KMS-11 (cell line): Measurements from ENCODE around the gene FKRP.

Experiments
- H2AFZ ChIP-seq: fragments of 200-600 bp; sonication (generic); 2 replicates; pipeline ENCODE4 v1.6.1; 2016; ENCODE audit warnings: antibody characterized with exemption, mixed run types, low read depth
- H3K27ac ChIP-seq: fragments of 200-600 bp; sonication (generic); 2 replicates; pipeline ENCODE4 v1.6.1; 2016; ENCODE audit warnings: mild to moderate bottlenecking, mixed run types
- H3K27me3 ChIP-seq: fragments of 200-600 bp; sonication (generic); 2 replicates; pipeline ENCODE4 v1.6.1; 2017; ENCODE audit warnings: mild to moderate bottlenecking, low read depth, mixed run types, moderate library complexity; ENCODE audit not compliant: insufficient read depth
- H3K36me3 ChIP-seq: fragments of 200-600 bp; sonication (generic); 2 replicates; pipeline ENCODE4 v1.6.1; 2017; ENCODE audit warnings: mild to moderate bottlenecking, mixed run types; ENCODE audit not compliant: insufficient read depth
- H3K4me1 ChIP-seq: fragments of 200-600 bp; sonication (generic); 2 replicates; pipeline ENCODE4 v1.6.1; 2016; ENCODE audit warnings: mild to moderate bottlenecking, low read depth, mixed run types; ENCODE audit not compliant: poor library complexity, severe bottlenecking
- H3K4me2 ChIP-seq: fragments of 200-600 bp; sonication (generic); 2 replicates; pipeline ENCODE4 v1.7.0; 2016; ENCODE audit warnings: mild to moderate bottlenecking, mixed run types
- H3K4me3 ChIP-seq: fragments of 200-600 bp; sonication (generic); IDR thresholded peaks from 2 replicates; pipeline ENCODE4 v1.6.1; 2017; ENCODE audit warnings: low read depth, low read length, mixed read lengths; ENCODE audit not compliant: insufficient read depth
- H3K79me2 ChIP-seq: fragments of 200-600 bp; sonication (generic); 2 replicates; pipeline ENCODE4 v1.6.1; 2016; ENCODE audit warnings: low read depth, mixed run types; ENCODE audit not compliant: insufficient read depth
- H3K9ac ChIP-seq: fragments of 200-600 bp; sonication (generic); 2 replicates; pipeline ENCODE4 v1.6.1; 2016; ENCODE audit warnings: mild to moderate bottlenecking, mixed run types
- H4K20me1 ChIP-seq: fragments of 200-600 bp; sonication (generic); 2 replicates; pipeline ENCODE4 v1.6.1; 2016; ENCODE audit warnings: mild to moderate bottlenecking, mixed run types; ENCODE audit not compliant: insufficient read depth
- CTCF ChIP-seq: fragments of 200-600 bp; sonication (generic); conservative IDR thresholded peaks from 2 replicates; pipeline ENCODE4 v1.6.1; 2017; ENCODE audit warnings: low read depth, mild to moderate bottlenecking, antibody characterized with exemption, low read length, moderate library complexity, mixed read lengths

The FKRP gene

GRCh38 chr19:46729696-46730095 is 16.2 kb upstream of the FKRP start:
- Histone ChIP-seq H3K4me3 (no peak overlapping the region), H2AFZ (no peak overlapping the region), H3K4me2 (no peak overlapping the region), H3K27me3 (no peaks in the 10 kb centered on the region), H3K36me3 (peaks cover 7% of the 10 kb centered on the region; the same call in 1 of the 2 replicates), H3K9ac (no peak overlapping the region), H3K79me2 (no peaks in the 10 kb centered on the region; the same call in 1 of the 2 replicates), H3K4me1 (peaks cover 18% of the 10 kb centered on the region), H3K27ac (no peak overlapping the region), H4K20me1 (no peaks in the 10 kb centered on the region)
- TF ChIP-seq CTCF = no peak

- Histone ChIP-seq H3K9ac (no peak overlapping the region), H3K79me2 (no peaks in the 10 kb centered on the region; the same call in 1 of the 2 replicates), H3K36me3 (peaks cover 7% of the 10 kb centered on the region; the same call in 1 of the 2 replicates)
Measured at GRCh38 chr19:46730187-46730586, 15.7 kb upstream of the FKRP start.

GRCh38 chr19:46730595-46730994 is 15.3 kb upstream of the FKRP start:
- H3K4me3 ChIP-seq = no peak overlapping the region
- peaks cover 18% of the 10 kb centered on the region for H3K4me1 ChIP-seq
- no peaks in the 10 kb centered on the region for H3K27me3 ChIP-seq
- no peak overlapping the region for H3K9ac ChIP-seq
- H3K36me3 ChIP-seq = peaks cover 7% of the 10 kb centered on the region; the same call in 1 of the 2 replicates
- no peak for TF ChIP-seq CTCF
- no peak overlapping the region for H3K27ac ChIP-seq
- no peaks in the 10 kb centered on the region for H4K20me1 ChIP-seq
- no peak overlapping the region for H3K4me2 ChIP-seq
- H2AFZ ChIP-seq = no peak overlapping the region
- H3K79me2 ChIP-seq = no peaks in the 10 kb centered on the region; the same call in 1 of the 2 replicates

More at GRCh38 chr19:46730187-46730586, 15.7 kb upstream of the FKRP start:
- H4K20me1 ChIP-seq = no peaks in the 10 kb centered on the region
- H3K4me1 ChIP-seq = peaks cover 18% of the 10 kb centered on the region
- no peak for TF ChIP-seq CTCF
- H3K4me2 ChIP-seq = no peak overlapping the region
- H3K4me3 ChIP-seq = no peak overlapping the region
- H3K27ac ChIP-seq = no peak overlapping the region
- no peaks in the 10 kb centered on the region for H3K27me3 ChIP-seq
- H2AFZ ChIP-seq = no peak overlapping the region

- peaks cover 7% of the 10 kb centered on the region; the same call in 1 of the 2 replicates for H3K36me3 ChIP-seq
- H3K79me2 ChIP-seq = no peaks in the 10 kb centered on the region; the same call in 1 of the 2 replicates
- H3K4me2 ChIP-seq = no peak overlapping the region
Measured at GRCh38 chr19:46731007-46731501, 14.8 kb upstream of the FKRP start.

More at GRCh38 chr19:46731007-46731501, 14.8 kb upstream of the FKRP start:
- no peak for TF ChIP-seq CTCF
- Histone ChIP-seq H3K4me1 (peaks cover 18% of the 10 kb centered on the region), H2AFZ (no peak overlapping the region), H3K4me3 (no peak overlapping the region), H3K9ac (no peak overlapping the region), H3K27me3 (no peaks in the 10 kb centered on the region), H3K27ac (no peak overlapping the region), H4K20me1 (no peaks in the 10 kb centered on the region)
